ENCODE data around the gene PRDM8.

DNA sequence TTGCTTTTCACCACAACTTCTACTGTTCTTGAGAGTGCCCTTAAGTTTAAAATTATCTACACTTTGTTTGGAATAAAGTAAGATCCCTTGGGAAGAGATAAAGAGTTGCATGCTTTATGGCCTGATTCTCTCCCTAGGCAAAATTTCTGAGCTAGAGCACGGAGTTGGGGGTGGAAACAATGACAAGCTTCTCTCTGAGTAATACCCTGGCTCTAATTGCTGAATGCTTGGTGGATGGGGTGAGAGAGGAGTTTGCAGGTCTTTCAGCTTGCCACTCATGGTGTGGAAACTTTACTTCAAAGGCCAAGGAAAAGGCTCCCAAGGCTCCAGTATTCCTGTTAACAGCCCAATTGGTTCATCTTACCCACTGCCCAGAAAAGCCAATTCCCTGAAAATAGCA is 26.1 kb upstream of the PRDM8 start:
- TF ChIP-seq CTCF (IDR thresholded peaks at IDR 0.05) (no peak), POLR2A (IDR thresholded peaks at IDR 0.05) (no peak)

All from tibial nerve (tissue), 3 donors.